ENCODE data around the gene ACTR5.
"Not testable (repeated sequence)": the region's sequence is repeated elsewhere in the genome, so short reads cannot be mapped to it uniquely, and the experiment has no call there.

Gene ACTR5

DNA sequence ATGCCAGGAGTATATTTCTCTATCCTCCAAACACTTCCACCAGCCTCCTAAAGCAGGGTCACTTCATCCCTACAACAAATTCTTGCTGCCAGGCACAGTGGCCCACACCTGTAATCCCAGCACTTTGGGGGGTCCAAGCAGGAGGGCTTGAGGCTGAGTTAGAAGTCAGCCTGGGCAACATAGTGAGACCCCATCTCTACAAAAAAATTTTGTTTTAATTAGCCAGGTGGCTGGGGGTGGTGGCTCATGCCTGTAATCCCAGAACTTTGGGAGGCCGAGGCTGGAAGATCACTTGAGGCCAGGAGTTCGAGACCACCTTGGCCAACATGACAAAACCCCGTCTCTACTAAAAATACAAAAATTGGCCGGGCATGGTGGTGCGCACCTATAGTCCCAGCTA, 45.8 kb downstream of the ACTR5 start:
- H3K4me1 ChIP-seq (ENCODE audit: control insufficient read depth, low read depth, low read length); H3K36me3 ChIP-seq (ENCODE audit: control insufficient read depth, low read depth, low read length); H3K9ac ChIP-seq (ENCODE audit: low read length); H3K4me3 ChIP-seq (ENCODE audit: low read length); H3K27me3 ChIP-seq (ENCODE audit: control insufficient read depth, insufficient read depth, low read length); H3K27ac ChIP-seq (ENCODE audit: low read length); H3K9me3 ChIP-seq (ENCODE audit: control insufficient read depth, low read depth, low read length): not testable (repeated sequence)

DNA sequence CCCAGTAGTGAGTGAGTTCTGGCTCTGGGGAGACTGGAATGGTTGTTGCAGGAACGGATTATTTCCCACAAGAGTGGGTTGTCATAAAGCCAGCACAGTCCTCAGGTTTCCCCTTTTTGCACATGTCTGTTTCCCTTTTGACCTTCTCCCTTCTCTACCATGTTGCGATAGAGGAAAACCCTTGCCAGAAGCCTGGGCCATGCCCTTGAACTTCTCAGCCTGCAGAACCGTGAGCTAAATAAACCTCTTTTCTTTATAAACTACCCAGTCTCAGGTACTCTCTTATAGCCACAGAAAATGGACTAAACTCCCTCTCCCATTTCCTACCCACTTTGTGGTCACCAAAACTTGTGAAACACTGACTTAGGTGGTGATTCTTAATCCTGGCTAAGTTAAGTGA, 50.0 kb downstream of the ACTR5 start:
- no peaks in the 10 kb centered on the region for H3K9me3 ChIP-seq (ENCODE audit: control insufficient read depth, low read depth, low read length)
- H3K4me1 ChIP-seq (ENCODE audit: control insufficient read depth, low read depth, low read length): no peaks in the 10 kb centered on the region
- no peak overlapping the region for H3K9ac ChIP-seq (ENCODE audit: low read length)
- no peak overlapping the region for H3K27ac ChIP-seq (ENCODE audit: low read length)
- H3K36me3 ChIP-seq (ENCODE audit: control insufficient read depth, low read depth, low read length): no peaks in the 10 kb centered on the region
- no peak overlapping the region for H3K4me3 ChIP-seq (ENCODE audit: low read length)
- H3K27me3 ChIP-seq (ENCODE audit: control insufficient read depth, insufficient read depth, low read length): no peaks in the 10 kb centered on the region

DNA sequence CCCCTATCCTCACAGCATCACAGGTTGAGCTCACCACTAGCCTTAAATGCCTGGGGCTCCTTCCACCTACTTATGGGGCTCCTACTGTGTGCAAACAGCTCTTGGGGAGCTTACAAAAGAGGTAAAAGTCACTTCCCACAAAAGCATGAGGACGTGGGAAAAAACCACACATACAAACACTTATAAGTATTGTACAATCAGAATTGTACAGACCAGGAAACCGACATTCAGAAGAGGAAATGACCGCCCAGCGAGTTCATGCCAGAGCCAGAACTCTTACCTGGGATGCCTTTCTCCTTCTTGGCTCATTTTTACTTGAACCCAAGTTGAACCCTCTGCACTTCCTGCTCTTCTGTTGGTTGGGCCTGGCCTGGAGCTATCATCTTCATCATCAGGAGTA, 50.9 kb downstream of the ACTR5 start:
- Histone ChIP-seq H3K4me1 (ENCODE audit: control insufficient read depth, low read depth, low read length) (peaks cover 9% of the 10 kb centered on the region), H3K9ac (ENCODE audit: low read length) (no peak overlapping the region), H3K4me3 (ENCODE audit: low read length) (no peak overlapping the region), H3K27me3 (ENCODE audit: control insufficient read depth, insufficient read depth, low read length) (no peaks in the 10 kb centered on the region), H3K27ac (ENCODE audit: low read length) (no peak overlapping the region), H3K36me3 (ENCODE audit: control insufficient read depth, low read depth, low read length) (no peaks in the 10 kb centered on the region), H3K9me3 (ENCODE audit: control insufficient read depth, low read depth, low read length) (no peaks in the 10 kb centered on the region)

DNA sequence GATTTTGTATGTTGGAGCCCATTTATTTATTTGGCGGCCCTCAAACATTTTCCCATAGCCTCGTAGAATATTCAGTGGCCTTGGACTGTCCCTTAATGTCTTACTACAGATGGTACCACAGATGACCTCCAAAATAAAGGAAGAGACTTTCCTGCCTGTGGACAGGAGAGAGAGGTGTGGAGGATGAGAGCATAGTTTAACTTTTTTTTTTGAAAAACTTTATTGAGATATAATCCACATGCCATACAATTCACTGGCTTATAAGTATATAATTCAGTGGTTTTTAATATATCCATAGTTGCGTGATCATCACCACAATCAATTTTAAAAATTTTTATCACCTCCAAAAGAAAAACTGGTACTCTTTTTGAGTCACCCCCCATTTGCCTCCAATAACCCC, 52.6 kb downstream of the ACTR5 start:
- no peaks in the 10 kb centered on the region for H3K9me3 ChIP-seq (ENCODE audit: control insufficient read depth, low read depth, low read length)
- H3K4me3 ChIP-seq (ENCODE audit: low read length): no peak overlapping the region

DNA sequence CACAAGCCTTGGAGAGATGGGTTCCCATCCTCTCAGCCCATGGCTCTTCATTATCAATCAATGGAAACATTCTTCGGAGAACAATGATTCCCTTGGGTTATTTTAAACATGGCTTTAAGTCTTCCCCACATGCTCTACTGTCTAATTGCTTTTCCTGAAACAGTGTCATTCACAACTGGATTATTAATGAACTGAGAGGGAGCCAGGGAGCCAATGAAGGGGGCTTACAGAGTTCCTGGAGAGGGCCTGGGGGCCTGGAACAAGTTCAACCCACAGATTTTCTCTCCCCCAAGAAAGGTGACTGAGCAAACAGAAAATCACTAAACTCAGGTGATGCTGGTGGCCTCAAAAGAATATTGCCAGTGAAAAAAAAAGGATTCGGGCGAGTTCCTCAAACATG, 56.0 kb downstream of the ACTR5 start:
- Histone ChIP-seq H3K9ac (ENCODE audit: low read length) (peak overlapping the region; percentile 47), H3K4me3 (ENCODE audit: low read length) (peak overlapping the region; percentile 73), H3K27me3 (ENCODE audit: control insufficient read depth, insufficient read depth, low read length) (peaks cover 26% of the 10 kb centered on the region), H3K27ac (ENCODE audit: low read length) (peak overlapping the region; percentile 25), H3K9me3 (ENCODE audit: control insufficient read depth, low read depth, low read length) (no peaks in the 10 kb centered on the region), H3K36me3 (ENCODE audit: control insufficient read depth, low read depth, low read length) (no peaks in the 10 kb centered on the region), H3K4me1 (ENCODE audit: control insufficient read depth, low read depth, low read length) (peaks cover 26% of the 10 kb centered on the region)

More for the DNA sequence above, 52.6 kb downstream of the ACTR5 start:
- Histone ChIP-seq H3K9ac (ENCODE audit: low read length) (no peak overlapping the region), H3K4me1 (ENCODE audit: control insufficient read depth, low read depth, low read length) (peaks cover 20% of the 10 kb centered on the region), H3K36me3 (ENCODE audit: control insufficient read depth, low read depth, low read length) (no peaks in the 10 kb centered on the region), H3K27ac (ENCODE audit: low read length) (no peak overlapping the region), H3K27me3 (ENCODE audit: control insufficient read depth, insufficient read depth, low read length) (no peaks in the 10 kb centered on the region)

DNA sequence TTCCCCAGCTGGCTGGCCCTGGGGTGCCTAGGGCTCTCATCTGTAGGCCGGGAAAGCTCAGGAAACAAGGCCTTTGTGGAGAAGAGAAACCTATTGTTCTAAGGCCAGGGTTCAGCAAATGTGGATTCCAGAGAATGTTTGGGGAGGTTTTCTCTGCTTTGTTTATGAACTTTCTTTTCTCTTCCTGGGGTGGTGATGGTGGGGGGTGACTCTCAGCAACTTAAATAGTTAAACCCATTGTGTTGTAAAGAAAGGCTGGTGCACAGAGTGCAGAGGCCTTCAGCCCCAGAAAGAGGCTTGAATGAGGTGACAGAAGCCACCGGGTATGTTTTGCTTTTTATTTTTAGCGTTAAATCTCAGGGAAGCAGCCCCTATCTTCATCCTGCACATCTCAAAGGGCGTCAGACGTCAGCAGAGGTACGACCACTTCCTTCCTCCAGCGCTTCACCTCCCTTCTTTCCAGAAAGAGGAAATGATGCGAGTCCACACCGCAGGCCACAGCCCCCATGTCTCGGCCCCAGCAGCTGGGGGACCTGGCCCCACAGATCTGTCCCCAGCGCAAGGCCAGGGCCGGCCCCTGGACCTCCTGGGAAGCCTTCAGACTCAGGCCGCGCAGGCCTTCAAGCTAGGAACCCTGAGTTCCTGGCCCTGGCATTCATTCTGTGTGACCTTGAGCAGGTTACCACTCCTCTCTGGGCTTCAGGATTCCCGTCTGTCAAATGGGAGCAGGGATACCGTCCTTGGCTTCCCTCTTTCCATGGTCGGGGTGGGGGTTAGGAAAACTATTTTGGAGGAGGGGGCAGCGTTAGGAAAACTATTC, 56.6 kb downstream of the ACTR5 start:
- peak overlapping the region; percentile 47 for H3K9ac ChIP-seq (ENCODE audit: low read length)
- H3K27me3 ChIP-seq (ENCODE audit: control insufficient read depth, insufficient read depth, low read length): peaks cover 26% of the 10 kb centered on the region
- H3K36me3 ChIP-seq (ENCODE audit: control insufficient read depth, low read depth, low read length): no peaks in the 10 kb centered on the region
- H3K4me1 ChIP-seq (ENCODE audit: control insufficient read depth, low read depth, low read length): peaks cover 26% of the 10 kb centered on the region
- no peaks in the 10 kb centered on the region for H3K9me3 ChIP-seq (ENCODE audit: control insufficient read depth, low read depth, low read length)
- peak overlapping the region; percentile 73 for H3K4me3 ChIP-seq (ENCODE audit: low read length)
- H3K27ac ChIP-seq (ENCODE audit: low read length): no peak overlapping the region

DNA sequence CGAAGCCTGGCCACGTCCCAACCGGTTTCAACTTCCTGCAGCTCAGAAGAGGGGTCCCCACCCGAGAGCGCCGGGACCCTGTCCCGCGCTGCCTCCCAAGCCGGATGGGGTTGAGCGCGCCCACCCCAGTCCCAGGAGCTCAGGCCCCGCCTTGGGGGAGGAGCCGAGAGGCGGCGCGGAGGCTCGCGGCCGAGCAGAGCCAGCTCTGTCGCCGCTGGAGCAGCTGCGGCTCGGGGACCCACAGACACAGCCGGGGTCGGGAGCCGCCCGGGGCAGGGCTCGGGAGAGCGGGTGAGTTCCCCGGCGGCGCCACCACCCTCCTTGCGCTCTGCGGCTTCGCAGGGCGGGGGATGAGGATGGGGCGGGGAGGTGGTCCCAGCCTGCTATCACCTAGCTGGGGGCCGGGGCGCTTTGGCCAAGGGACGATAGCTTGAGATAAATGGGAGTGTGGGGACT, 57.3 kb downstream of the ACTR5 start, which contains the start of gene PPP1R16B:
Gene PPP1R16B, plus strand, starts transcription at position 196 of the 456 bp plus-strand sequence. CDS start 30,229 bp downstream, outside the sequence.
- Histone ChIP-seq H3K27me3 (ENCODE audit: control insufficient read depth, insufficient read depth, low read length) (peaks cover 26% of the 10 kb centered on the region), H3K9me3 (ENCODE audit: control insufficient read depth, low read depth, low read length) (no peaks in the 10 kb centered on the region), H3K36me3 (ENCODE audit: control insufficient read depth, low read depth, low read length) (no peaks in the 10 kb centered on the region), H3K9ac (ENCODE audit: low read length) (peak within 1 kb of the TSS; percentile 47), H3K4me3 (ENCODE audit: low read length) (peak within 1 kb of the TSS; percentile 73), H3K27ac (ENCODE audit: low read length) (no peak within 1 kb of the TSS), H3K4me1 (ENCODE audit: control insufficient read depth, low read depth, low read length) (peaks cover 26% of the 10 kb centered on the region)

DNA sequence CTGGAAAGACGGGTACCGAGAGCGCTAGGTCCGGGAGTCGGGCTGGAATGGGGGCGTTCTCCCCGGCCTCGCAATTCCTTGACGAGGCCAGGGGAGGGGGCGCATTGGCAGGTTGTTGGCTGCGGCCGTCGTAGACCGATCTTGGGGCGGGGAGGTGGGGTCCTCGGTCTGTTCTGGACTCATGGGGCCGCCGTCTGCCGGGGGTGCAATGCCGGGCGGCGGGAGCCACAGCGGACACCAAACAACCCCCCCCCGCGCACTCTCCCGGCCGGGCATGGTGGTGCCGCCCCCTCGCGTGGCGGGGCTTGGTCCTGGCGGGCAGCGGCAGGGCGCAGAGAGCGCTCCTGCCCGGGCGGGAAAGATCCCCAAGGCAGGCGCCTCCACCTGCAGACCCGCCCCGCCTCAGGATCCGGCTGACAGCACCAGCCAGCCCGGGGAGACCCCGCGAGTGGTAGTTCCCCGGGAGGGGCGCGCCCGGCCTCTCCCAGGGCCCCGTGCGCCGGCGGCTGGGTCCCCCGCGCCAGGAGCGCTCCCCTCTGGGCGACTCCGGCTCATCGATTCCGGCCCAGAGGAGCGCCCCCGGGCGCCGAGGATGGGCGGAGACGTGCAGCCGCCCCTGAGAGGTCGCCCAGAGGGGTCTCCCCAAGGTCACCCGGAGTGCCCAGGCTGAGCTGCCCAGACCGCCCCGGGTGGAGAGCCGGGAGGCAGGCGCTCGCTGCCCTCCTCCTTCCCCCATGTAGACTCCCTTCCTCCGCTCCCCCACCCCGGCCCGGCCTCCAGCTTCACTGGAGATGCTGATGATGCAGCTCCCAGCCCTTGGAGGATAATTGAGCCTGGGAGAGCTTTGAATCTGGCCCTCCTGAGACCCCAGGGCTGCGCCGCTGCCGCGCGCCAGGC, 57.9 kb downstream of the ACTR5 start:
- Histone ChIP-seq H3K4me1 (ENCODE audit: control insufficient read depth, low read depth, low read length) (peaks cover 26% of the 10 kb centered on the region), H3K4me3 (ENCODE audit: low read length) (peak overlapping the region; percentile 73), H3K9me3 (ENCODE audit: control insufficient read depth, low read depth, low read length) (no peaks in the 10 kb centered on the region), H3K27me3 (ENCODE audit: control insufficient read depth, insufficient read depth, low read length) (peaks cover 26% of the 10 kb centered on the region), H3K9ac (ENCODE audit: low read length) (peak overlapping the region; percentile 47), H3K36me3 (ENCODE audit: control insufficient read depth, low read depth, low read length) (no peaks in the 10 kb centered on the region), H3K27ac (ENCODE audit: low read length) (no peak overlapping the region)

DNA sequence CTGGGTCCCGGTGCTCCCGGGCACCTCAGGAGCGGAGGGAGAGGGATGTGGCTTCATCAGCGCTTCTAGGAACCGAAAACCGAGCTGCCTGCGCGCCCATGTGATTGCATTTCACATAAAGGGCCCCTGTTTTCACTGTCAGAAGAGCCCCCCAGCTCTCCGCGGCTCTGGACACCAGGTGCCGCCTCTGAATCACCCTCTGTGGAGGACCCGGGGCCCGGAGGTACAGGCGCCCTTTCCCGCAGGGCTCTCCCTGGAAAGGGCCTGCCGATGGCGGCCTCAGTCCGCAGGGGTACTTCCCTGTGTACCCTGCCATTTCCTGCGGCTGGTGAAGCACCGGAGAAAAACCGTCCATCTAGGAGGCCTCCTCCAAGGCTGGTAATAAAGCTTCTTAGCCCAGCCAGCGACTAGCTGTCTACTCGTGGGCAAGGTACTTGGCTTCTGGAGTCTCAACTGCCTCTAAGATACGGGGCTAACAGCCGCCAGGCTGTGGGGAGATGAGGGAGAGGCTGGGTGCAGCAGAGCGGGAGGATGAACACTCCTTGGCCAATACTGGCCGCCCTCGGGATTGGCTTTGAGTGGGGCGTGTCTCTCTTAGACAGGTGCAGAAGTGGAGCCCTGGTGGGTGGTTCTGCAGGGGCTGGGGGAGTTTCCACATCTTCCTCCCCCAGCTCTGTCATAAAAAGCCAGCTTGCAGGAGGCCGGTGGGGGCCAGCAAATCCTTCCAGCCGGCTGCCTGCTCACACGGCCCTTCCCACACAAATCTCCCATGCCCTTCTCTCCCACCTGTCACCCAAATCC, 58.8 kb downstream of the ACTR5 start:
- Histone ChIP-seq H3K4me1 (ENCODE audit: control insufficient read depth, low read depth, low read length) (peaks cover 26% of the 10 kb centered on the region), H3K9ac (ENCODE audit: low read length) (peak overlapping the region; percentile 19), H3K27me3 (ENCODE audit: control insufficient read depth, insufficient read depth, low read length) (peaks cover 26% of the 10 kb centered on the region), H3K27ac (ENCODE audit: low read length) (no peak overlapping the region), H3K36me3 (ENCODE audit: control insufficient read depth, low read depth, low read length) (no peaks in the 10 kb centered on the region), H3K9me3 (ENCODE audit: control insufficient read depth, low read depth, low read length) (no peaks in the 10 kb centered on the region), H3K4me3 (ENCODE audit: low read length) (peak overlapping the region; percentile 73)

DNA sequence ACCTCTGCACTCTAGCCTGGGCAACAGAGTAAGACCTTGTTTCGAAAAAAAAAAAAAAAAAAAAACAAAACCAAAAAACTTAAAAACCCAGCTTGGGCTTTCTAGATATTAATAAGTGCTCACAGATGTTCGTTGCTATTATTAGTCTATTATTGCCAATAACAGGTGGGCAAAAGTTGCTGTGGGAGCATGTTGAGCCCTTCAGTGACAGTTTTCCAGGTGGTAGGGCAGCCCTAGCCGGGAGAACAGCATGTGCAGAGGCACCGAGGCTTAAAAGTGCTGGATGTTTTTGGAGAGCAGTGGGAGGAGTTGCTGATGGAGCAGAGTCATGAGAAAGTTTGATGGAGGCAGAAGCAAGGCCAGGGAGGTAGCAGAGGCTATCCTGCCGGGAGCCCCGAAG, 61.7 kb downstream of the ACTR5 start:
- peaks cover 26% of the 10 kb centered on the region for H3K27me3 ChIP-seq (ENCODE audit: control insufficient read depth, insufficient read depth, low read length)
- H3K9ac ChIP-seq (ENCODE audit: low read length): no peak overlapping the region
- H3K9me3 ChIP-seq (ENCODE audit: control insufficient read depth, low read depth, low read length): no peaks in the 10 kb centered on the region
- no peak overlapping the region for H3K27ac ChIP-seq (ENCODE audit: low read length)
- peaks cover 11% of the 10 kb centered on the region for H3K4me1 ChIP-seq (ENCODE audit: control insufficient read depth, low read depth, low read length)
- no peak overlapping the region for H3K4me3 ChIP-seq (ENCODE audit: low read length)
- H3K36me3 ChIP-seq (ENCODE audit: control insufficient read depth, low read depth, low read length): no peaks in the 10 kb centered on the region
